GM21576 (cell line): ENCODE measurements around the gene PDIK1L.

Source experiments
- ATAC-seq: cut with Tn5 transposase; IDR thresholded peaks from one replicate; pipeline ENCODE4 v1.9.1; 2021; ENCODE audit warnings: mild to moderate bottlenecking, moderate library complexity; ENCODE audit not compliant: unreplicated experiment

Gene PDIK1L

GRCh38 chr1:26169198-26169554 lies 57.6 kb downstream of the PDIK1L start:
- no peak for ATAC-seq

GRCh38 chr1:26169669-26170471 lies 58.2 kb downstream of the PDIK1L start, which contains the start of gene ZNF593:
TSS of gene ZNF593 (plus strand) at chr1:26169908. CDS start at chr1:26169984, 76 bp downstream.
- peak; percentile 86 for ATAC-seq

- ATAC-seq: no peak
Measured at GRCh38 chr1:26170472-26170821, 58.8 kb downstream of the PDIK1L start.

- no peak for ATAC-seq
Measured at GRCh38 chr1:26171084-26172072, 59.8 kb downstream of the PDIK1L start, which contains the start of gene ZNF593OS. TSS of gene ZNF593OS (minus strand) at chr1:26171832. CDS start at chr1:26171661, 171 bp downstream.
